Panc1 (cell line): ENCODE results near the gene KIF2A. TPM values are rescaled to one million over a fixed set of nuclear protein-coding genes. Genes with fewer than 3 reads are reported as not detected.

ENCODE experiments used
- ATAC-seq: fragments of 200-7000 bp; cut with Tn5 transposase; 2 replicates; pipeline ENCODE4 v1.9.1; 2020; ENCODE audit warnings: mild to moderate bottlenecking, moderate library complexity
- BruUV-seq: library from RNA; stranded (reverse); fragments of 400-500 nt; replicated peaks from 2 replicates; lab custom pipeline; 2021; lab: Mats Ljungman, UMichigan
- CTCF ChIA-PET: fragments of 300-600 bp; sonication (Branson Sonifier 250); formaldehyde crosslinking; loops from one replicate; lab custom pipeline; 2022; ENCODE audit warnings: antibody characterized with exemption; lab: Charles Lee
- POLR2A ChIA-PET: fragments of 300-600 bp; sonication (Branson Sonifier 250); formaldehyde crosslinking; loops from one replicate; lab custom pipeline; 2022; ENCODE audit warnings: antibody characterized with exemption; lab: Charles Lee
- DNase-seq: peaks from one replicate; pipeline ENCODE4 v3.0.0-alpha.2; 2010; ENCODE audit warnings: low read depth, low spot score
- H3K27ac ChIP-seq: 2 replicates; pipeline ENCODE4 v1.5.1; 2011; ENCODE audit warnings: mild to moderate bottlenecking, low read length, inconsistent platforms
- H3K27me3 ChIP-seq: fragments of 200-500 bp; sonication (Bioruptor generic); 2 replicates; pipeline ENCODE4 v1.6.0; 2014; ENCODE audit warnings: low read length, inconsistent platforms; ENCODE audit not compliant: control insufficient read depth, insufficient read depth
- H3K36me3 ChIP-seq: fragments of 200-500 bp; sonication (Bioruptor generic); 2 replicates; pipeline ENCODE4 v1.5.1; 2014; ENCODE audit warnings: inconsistent platforms, mild to moderate bottlenecking, low read length, moderate library complexity; ENCODE audit not compliant: control insufficient read depth, insufficient read depth
- H3K4me1 ChIP-seq: 2 replicates; pipeline ENCODE4 v1.5.1; 2011; ENCODE audit warnings: inconsistent platforms, mild to moderate bottlenecking, low read length, moderate library complexity; ENCODE audit not compliant: control insufficient read depth, insufficient read depth
- H3K4me3 ChIP-seq, 2 experiments: 2 replicates each; pipeline ENCODE4 v1.5.1; 2011 to 2012; ENCODE audit warnings: low read depth in 2 of 2, low read length in 2 of 2, mild to moderate bottlenecking in 2 of 2, inconsistent platforms in 1 of 2, moderate library complexity in 1 of 2
- H3K9me3 ChIP-seq: fragments of 200-500 bp; sonication (Bioruptor generic); 2 replicates; pipeline ENCODE4 v1.5.1; 2014; ENCODE audit warnings: low read depth, mild to moderate bottlenecking, inconsistent platforms, low read length, moderate library complexity; ENCODE audit not compliant: control insufficient read depth, insufficient read depth
- CTCF ChIP-seq: fragments of 450-650 bp; IDR thresholded peaks from 2 replicates; pipeline ENCODE4 v1.5.1; 2017; ENCODE audit warnings: mild to moderate bottlenecking
- POLR2AphosphoS5 ChIP-seq: IDR thresholded peaks from 2 replicates; pipeline ENCODE4 v1.6.1; 2012; ENCODE audit warnings: mild to moderate bottlenecking, low read depth, low read length, moderate library complexity
- REST ChIP-seq, 2 experiments: IDR thresholded peaks; 2 replicates each; pipeline ENCODE4 v1.6.1; 2011 to 2012; ENCODE audit warnings: low read depth in 2 of 2, control low read depth in 1 of 2, low read length in 1 of 2, mild to moderate bottlenecking in 1 of 2, moderate library complexity in 1 of 2; ENCODE audit not compliant: insufficient read depth in 1 of 2
- SIN3A ChIP-seq: IDR thresholded peaks from 2 replicates; pipeline ENCODE4 v1.6.1; 2012; ENCODE audit warnings: low read depth, mild to moderate bottlenecking, low read length, moderate library complexity, borderline replicate concordance; ENCODE audit not compliant: insufficient read depth
- TCF7L2 ChIP-seq: IDR thresholded peaks from 2 replicates; pipeline ENCODE4 v1.6.1; 2011; ENCODE audit warnings: mild to moderate bottlenecking, low read depth, low read length, inconsistent platforms
- in situ Hi-C: cut with HindIII; loops from 2 replicates; pipeline ENCODE4 v1.10.0; 2016; ENCODE audit warnings: low sequenced_read_pairs, low pct_unique_long_range_greater_than_20kb
- intact Hi-C: fragments of 100-400 bp; cut with micrococcal nuclease; formaldehyde crosslinking; loops from one replicate; pipeline ENCODE4 v1.10.0; 2022; ENCODE audit not compliant: unreplicated experiment
- total RNA-seq: library from RNA; stranded (reverse); gene quantifications from one replicate; pipeline ENCODE4 v1.2.1, GENCODE V29; 2021; ENCODE audit not compliant: unreplicated experiment

KIF2A gene
- total RNA-seq, 1 experiment from 2014 or later: 58.9 TPM

- no peak for TF ChIP-seq CTCF
- no peak for TF ChIP-seq SIN3A
- no peak for TF ChIP-seq TCF7L2
- TF ChIP-seq REST (IDR thresholded peaks at IDR 0.05; ENCODE audit: insufficient read depth in 1 of 2, low read depth in 2 of 2, low read length in 1 of 2): no peak
- no peak for TF ChIP-seq POLR2AphosphoS5
- Histone ChIP-seq H3K36me3 (peaks cover 5% of the 10 kb centered on the region; the same call in 1 of the 2 replicates), H3K4me3 (no peak overlapping the region), H3K9me3 (no peaks in the 10 kb centered on the region), H3K4me1 (no peaks in the 10 kb centered on the region), H3K27me3 (no peaks in the 10 kb centered on the region), H3K27ac (no peak overlapping the region)
- DNase-seq (no peak), ATAC-seq (no peak)
- CTCF ChIA-PET: no interaction called here
- in situ Hi-C loops (no loop called here), intact Hi-C loops (no loop called here)
- POLR2A ChIA-PET: no interaction called here
- BruUV-seq: no TSS peak
Measured at GRCh38 chr5:62346748-62347147, 40.7 kb downstream of the KIF2A start.

GRCh38 chr5:62347928-62348327 lies 41.9 kb downstream of the KIF2A start:
- H3K4me3 ChIP-seq: no peak overlapping the region

More at GRCh38 chr5:62347928-62348327, 41.9 kb downstream of the KIF2A start:
- Histone ChIP-seq H3K27ac (no peak overlapping the region), H3K4me1 (no peaks in the 10 kb centered on the region), H3K36me3 (peaks cover 5% of the 10 kb centered on the region), H3K9me3 (no peaks in the 10 kb centered on the region), H3K27me3 (no peaks in the 10 kb centered on the region)
- no peak for TF ChIP-seq TCF7L2
- no peak for TF ChIP-seq SIN3A
- no peak for TF ChIP-seq REST (IDR thresholded peaks at IDR 0.05; ENCODE audit: insufficient read depth in 1 of 2, low read depth in 2 of 2, low read length in 1 of 2)
- no peak for TF ChIP-seq POLR2AphosphoS5
- no peak for TF ChIP-seq CTCF
- DNase-seq (no peak), ATAC-seq (no peak)
- no TSS peak for BruUV-seq
- ChIA-PET CTCF (no interaction called here), POLR2A (no interaction called here)
- intact Hi-C loops: no loop called here
- in situ Hi-C loops: no loop called here
